Caki2 (cell line): ENCODE measurements around the gene OGA. TPM values are rescaled to one million over a fixed set of nuclear protein-coding genes. Genes with fewer than 3 reads are reported as not detected.

ENCODE experiments used
- DNase-seq: peaks from one replicate; pipeline ENCODE4 v3.0.0-alpha.2; 2015; ENCODE audit warnings: low read depth
- in situ Hi-C: cut with HindIII; loops from 2 replicates; pipeline ENCODE4 v1.10.0; 2016; ENCODE audit warnings: low sequenced_read_pairs, low pct_unique_long_range_greater_than_20kb, mixed read lengths
- total RNA-seq: library from RNA; depleted of rRNA; stranded (reverse); fragments of >200 nt; shearing (Covaris generic); gene quantifications from 2 replicates; pipeline ENCODE4 v1.2.3, GENCODE V29; 2014; ENCODE audit warnings: low replicate concordance

Gene OGA
- total RNA-seq, 1 experiment from 2014 or later, result 26.4 TPM

DNA sequence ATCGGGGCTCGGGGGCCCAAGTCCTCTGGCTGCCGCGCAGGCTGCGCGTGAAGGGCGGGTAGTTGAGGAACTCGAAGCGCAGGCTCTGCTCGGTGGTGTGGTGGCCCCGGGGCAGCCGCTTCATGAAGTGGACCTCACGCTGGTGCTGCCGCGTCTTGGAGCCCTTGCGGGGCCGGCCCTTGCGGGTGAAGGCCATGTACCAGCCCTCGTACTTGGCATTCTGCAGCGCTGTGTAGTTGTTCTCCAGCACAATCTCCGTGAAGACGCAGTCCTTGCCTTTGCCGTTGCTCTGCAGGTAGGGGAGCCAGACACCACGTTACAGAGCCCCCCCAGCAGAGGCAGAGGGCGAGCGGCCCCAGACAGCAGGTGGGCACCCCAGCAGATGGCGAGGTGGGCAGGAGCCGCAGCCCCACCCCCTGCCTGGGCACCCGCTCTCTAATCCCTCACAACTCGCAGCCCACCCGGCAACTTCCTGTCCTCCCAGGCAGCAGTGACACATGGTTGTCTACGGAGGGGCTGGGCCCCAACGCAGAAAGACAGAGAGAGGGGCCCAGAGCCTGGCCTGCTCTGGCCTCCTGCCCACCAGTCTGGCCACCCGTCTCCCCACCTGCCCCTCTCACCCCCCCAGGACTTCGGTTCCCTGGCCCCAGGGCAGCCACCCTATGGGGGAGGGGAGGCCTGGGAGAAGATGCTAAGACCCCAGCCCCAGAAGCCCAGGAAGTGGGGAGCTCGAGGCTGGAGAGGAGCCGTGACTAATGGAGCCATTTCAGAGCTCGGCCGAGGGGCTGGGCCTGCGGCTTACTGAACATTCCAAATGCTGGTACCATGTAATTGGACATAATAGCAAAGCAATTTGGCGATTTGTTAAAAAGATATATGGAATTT is 47.7 kb downstream of the OGA start:
- no peak for DNase-seq
- in situ Hi-C loops, result no loop called here

DNA sequence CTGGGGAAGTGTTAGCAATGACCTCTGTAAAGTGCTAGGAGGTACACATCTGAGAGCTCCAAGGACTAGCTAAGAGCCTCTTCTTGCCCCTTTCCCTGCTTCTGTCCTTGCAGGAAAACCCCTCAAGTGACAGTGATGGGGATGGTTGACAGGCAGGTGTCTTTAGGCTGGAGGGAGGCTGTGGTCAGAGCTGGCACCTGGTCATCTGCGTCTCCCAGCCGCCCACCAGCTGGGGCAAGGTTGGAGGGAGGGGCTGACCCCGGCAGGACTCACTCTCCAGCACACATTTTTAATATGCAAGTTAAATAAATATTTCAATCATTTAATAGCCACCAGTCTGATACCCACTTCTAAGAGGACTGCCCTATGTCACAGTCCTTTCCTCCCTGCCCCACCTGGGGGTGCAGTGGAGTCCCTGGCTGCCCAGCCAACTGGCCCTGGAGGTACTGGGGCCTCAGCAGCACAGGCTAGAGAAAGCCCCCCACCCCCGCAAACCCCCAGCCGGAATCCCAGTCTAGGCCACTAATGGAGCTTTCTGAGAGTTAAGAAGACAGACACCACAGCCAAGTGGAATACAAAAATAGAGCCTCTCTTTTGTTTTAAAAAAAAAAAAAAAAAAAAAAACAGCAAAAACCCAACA is 48.6 kb downstream of the OGA start:
- in situ Hi-C loops, result no loop called here
- no peak for DNase-seq

DNA sequence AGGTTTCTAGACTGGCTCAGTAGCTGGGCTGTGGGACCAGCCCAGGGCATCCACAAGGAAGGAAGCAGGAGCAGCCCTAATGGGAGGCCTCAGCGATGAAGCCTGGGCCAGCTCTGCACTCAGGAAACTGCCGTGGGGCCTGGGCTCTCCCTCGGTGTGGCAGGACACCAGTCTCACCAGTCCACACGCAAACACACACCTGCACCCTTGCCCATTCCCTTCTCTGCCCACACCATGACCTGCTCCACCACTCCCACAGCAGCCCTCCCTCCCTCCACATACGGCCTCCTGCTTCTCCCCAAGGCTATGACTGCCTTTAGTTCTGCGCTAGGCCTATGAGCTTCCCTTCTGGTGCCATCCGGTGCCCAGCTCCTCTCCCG is 49.5 kb downstream of the OGA start:
- in situ Hi-C loops, result no loop called here
- DNase-seq, result no peak

DNA sequence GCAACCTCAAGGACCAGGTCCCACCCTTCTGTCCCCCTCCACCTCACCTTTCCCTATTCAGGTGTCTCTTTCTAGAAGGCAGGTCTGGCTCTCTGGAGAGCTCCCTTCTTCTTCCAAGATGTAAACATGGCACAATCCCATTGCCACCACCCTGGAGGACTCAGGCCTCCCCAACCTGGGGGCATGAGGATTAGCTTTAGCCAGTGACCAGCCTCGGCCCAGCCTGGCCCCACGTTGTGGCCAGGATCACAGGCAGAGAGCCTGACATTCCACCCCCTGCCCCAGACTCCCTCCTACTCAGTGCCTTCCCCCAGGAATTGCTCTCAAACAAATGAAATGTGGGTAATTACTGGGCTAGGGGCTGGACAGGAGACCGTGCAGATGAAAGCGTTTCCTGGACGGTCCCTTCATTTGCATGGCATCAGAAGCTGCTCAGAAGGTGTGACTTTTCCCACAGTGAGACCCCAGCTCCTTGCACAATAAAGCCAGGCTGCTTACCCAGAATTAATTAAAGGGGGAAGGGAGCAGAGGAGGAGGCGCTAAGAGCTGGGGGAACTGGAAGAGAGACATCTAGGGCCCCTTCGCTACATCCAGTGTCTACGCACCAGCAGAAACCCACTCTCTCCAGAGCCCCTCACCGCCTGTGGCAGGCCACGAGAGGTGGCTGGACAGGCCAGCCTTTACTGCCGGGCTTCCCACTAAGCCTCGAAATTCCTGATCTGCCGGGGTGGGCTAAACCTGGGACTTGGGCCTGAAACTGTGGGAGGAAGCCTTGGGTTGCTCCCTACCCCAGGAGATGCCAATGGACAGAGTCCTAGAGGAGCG is 50.1 kb downstream of the OGA start:
- no peak for DNase-seq
- in situ Hi-C loops, result no loop called here

DNA sequence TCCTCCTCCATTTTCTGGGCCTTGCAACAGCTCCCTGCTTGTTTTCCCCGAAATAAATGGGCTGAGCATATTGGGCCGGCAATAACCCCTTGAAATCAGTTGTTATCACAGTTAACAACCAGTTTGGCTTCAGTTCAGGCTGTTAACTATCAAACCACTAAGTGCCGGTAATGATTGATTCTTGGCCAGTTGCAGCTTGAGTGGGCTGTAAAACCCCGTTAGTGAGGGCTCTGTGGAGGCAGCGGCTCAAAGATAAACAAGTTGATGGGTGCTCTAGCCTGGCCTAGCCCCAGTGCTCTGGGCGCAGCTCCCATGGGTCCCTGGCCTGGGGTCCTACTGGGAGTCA is 50.7 kb downstream of the OGA start:
- DNase-seq, result no peak
- in situ Hi-C loops, result no loop called here

DNA sequence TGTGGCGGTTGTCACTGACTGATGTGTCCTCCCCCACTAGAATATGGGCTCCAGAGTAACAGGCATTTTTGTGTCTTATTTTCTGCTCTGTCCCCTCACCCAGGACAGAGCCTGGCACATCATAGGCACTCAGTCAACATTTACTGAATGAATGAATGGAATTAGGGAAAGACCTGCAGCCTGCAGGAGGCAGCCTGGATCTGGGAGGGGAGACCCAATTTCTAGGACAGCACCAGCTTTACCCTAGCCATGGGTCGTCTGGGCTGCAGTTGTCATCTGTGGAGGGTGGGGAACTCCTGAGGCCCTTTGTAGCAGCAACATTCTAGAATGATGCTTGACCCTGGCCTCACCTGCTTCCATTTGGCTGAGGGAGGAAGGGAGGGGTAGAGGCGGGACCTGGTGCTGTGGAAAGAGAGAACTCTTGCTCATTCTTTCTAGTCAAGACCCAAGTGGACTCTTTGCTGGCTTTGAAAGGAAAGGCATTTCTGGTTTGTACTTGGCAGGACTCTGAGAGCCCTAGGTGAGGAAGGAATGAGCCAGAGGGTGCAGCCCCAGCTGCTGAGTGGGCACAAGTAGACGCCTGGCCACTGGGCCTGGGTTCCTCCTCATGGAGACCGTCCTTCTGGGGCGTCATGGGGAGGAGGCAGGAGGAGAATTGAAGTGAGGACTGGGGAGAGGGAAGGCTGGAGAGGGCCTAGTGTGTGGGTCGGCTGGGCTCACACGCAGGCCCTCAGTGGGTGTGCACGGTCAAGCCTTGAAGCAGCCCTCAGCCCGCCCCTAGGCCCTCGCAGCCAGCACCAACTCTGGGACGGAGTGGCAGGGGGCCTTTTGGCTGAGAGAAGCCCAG is 51.3 kb downstream of the OGA start:
- in situ Hi-C loops, result no loop called here
- no peak for DNase-seq

DNA sequence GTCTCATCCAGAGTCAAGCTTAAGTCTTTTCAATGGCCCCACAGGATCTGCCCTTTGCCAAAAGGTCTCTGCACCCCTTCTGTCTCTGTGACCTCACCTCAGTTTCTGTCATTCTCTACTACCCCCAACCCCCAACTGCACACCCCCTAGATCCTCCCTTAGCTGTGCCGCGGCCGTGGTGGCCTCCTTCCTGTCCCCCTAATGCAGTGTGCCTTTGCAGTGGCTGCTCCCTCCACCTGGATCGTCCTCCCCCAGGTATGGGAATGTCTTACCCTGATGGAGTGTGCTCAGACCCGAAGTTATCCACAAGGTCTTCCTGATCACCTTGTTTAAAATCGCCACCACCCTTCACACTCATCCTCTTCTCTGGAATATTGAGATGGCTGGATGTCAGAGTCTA is 51.9 kb downstream of the OGA start:
- DNase-seq, result no peak
- in situ Hi-C loops, result no loop called here

DNA sequence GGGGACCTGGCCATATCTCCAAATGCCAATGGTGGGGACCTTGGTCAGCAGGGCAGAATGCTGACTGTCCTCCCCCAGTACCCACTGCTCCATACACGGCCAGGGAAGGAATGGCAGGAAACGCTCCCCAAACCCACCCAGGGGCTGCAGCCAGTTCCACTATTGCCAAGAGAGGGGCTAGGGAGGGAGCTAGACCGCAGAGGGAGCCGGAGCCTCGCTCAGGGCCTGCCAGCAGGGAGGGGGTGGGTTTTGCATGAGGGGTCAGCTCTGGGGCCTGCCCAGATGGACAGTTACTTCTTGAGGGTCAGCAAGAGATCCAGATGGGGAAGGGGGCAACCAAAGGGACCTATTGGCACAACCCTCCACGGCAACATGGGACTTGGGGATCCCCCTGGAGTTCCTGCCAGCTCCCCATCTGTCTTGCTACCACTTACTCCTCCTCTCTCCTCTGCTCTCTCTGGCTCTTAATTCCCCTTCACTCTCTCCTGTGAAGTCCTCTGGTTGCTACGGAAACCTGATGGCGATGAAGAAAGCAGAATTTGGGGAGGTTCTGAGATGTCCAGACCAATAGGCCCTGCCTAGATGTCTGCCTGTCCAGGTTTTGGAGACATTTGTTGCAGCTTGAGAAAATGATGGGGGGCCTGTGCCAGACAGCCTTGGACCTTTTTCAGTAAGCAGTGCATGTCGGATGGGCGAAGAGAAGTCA is 55.0 kb downstream of the OGA start:
- in situ Hi-C loops, result no loop called here
- DNase-seq, result no peak

DNA sequence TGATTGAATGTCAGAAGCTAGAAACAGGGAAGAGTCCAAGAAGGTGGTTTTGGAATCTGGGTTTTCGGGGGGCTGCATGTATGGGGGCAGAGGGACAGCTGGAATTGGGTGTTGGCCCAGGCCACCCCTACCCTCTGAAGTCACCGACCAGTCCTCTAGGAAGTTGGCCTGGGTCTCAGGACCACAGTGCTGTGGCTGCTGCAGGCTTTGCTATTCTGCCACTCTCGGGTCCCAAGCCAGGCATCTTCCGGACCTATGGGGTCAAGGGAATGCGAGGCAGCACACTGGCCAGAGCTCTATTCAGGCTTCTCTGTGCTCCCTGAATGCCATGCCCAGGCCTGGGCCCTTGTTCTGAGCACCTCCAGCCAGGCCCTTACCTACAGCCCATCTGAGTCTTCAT is 55.5 kb downstream of the OGA start:
- in situ Hi-C loops, result no loop called here
- no peak for DNase-seq

DNA sequence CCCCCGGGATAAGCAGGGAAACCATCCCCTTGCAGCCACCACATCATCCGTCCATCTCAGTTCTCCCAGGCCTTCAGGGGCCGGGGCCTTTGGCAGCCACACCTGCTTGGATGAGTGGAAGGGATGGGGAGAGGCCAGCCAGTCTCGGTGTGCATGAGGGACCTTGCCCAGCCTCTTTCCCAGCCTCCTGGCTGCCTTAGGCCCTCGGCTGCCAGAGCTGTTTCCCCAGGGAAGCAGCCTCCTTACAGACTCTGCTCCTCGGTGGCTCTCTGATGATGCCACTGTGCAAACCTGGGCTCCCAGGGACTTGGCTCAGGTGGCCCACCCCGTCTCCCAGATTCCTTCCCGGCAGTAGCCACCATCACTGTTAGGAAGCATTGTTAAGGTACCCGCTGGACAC is 57.0 kb downstream of the OGA start:
- in situ Hi-C loops, result no loop called here
- no peak for DNase-seq

DNA sequence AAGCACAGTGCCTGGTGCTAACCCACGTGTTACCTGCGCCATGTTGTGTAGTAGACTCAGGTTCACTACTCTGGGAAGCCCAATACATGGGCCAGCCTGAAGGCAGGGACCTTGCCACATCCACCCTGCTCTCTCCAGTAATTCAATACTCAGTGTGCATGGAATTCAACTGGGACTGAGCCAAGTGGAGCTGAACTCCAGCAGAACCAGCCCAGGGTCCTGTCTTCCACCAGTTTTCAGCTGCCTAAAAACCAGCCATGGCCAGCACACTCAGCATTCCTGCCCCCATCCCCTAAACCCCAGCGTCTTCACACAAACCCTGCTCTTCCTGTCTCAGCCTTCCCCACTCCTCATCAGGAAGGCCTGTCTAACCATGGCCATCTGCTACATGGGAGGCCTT is 57.7 kb downstream of the OGA start:
- DNase-seq, result no peak
- in situ Hi-C loops, result no loop called here

DNA sequence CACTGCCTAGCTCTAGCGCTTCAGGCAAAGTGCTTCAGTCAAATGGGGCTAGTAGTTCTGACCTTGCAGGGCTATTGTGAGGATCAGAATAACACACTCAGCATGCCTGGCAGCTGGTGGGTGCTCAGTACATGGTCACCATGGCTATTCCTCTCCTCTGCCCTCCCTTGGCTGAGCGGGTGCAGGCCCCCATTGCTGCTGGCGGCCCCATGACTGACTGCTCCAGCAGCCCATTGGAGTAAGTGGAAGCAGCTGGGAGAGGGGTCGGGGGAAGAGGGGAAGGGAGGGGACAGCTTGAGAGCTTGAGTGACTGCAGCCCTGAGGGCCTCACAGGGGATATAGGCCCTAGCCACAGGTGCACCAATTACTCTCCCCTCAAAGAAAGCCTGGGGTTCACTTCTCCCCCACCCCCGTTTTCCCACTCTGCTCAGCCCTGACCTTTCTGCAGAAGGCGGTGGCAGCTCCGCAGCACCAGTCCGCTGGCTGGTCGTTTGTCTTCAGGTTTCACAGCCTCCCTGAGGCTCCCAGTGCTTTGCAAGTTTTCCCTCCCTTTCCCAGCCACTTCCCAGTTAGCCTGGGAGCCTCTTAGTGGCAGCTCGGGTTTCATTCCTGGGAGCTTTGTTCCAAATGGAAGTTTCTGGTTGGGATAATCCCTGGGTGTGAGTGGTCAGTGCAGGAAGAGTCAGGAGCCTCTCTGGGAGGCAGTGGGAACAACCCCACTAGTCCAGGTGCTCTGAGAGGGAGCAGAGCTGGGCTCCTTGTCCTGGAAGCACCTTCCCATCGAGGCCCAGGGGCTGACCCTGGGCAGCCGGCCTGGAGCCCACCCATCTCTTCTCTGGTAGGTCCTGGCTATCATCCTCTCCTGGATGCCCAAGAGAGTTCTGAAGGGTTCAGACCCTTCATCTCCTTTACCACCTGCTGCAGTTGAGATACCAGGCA is 58.7 kb downstream of the OGA start:
- no peak for DNase-seq
- in situ Hi-C loops, result no loop called here

DNA sequence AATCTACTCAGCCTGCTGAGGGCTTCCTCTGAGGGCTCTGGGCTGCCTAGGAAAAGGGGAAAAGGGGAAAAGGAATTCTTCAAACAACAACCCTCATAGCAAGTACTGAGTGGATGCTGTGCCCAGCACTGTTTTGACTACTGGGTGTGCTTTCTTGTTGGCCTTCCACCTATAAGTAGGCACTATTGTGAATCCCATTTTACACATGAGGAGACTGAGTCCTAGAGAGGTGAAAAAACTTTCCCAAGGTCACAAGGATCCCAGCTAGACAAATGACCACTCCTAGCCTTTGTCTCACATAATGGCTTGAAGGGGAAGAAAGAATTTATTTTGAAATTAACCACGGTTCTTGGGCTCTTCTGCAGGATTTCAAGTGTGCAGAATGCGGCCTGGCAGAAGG is 59.4 kb downstream of the OGA start:
- in situ Hi-C loops, result no loop called here
- no peak for DNase-seq

DNA sequence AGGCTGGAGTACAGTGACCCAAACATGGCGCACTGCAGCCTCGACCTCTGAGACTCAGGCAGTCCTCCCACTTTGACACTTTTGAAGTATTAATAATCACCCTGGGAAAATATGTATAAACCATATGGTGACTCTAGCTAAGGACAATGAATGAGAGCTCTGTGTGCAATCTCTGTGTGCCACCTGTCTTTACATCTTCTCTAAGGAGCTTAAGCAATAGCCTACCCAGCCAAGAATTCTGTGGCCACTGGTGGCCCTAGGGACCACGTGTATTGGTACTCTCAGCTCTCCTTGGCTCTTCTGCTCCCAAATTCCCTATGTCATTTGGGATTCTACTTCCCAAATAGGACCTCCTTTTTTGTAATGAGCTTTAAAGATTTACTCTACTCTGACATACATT is 66.0 kb downstream of the OGA start:
- DNase-seq, result no peak

DNA sequence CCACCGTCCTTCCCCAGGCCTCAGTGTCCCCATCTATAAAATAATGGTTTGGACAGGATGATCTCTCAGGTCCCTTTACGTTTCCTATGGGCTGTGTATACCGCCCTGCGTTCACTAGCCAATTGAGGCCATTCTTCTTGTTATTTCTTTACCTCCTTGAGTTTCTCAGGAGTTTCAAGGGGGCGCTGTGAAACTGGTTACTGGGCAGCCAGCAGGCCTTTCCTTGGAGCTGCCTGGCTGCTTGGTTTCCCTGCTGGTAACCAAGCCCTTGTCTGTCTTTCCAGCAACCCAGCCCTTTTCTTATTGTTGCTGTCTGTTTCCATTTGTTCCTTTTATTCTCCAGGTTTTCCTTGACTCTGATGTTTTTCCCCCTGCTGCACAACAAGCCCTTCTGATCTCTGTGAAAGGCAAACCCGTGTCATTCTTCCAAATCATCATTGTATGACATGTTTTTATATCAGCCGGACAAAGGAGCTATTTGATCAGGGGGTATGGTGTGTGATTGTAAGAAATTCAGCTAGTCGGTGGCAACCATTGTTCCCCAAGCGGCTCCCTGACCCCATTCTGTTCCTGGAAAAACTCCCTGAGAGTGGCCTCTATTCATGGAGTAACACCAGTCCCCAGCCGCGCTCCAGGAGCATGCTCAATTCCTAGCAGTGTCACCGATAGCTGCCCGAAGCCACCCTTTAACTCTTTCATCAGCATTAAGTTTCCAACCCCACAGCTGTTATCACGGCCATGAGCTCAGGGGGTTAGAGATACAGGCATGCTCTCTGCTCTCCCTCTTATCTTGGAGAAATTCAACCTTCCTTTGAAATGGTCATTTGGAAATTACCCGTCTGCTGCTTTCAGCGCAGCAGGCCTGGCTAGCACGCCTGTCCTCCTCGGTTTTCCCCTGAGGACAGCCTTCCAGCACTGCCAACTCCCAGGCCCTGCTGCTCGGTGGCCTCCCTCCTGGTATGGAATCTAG is 68.9 kb downstream of the OGA start:
- in situ Hi-C loops, result no loop called here

More for the DNA sequence above, 66.0 kb downstream of the OGA start:
- in situ Hi-C loops, result no loop called here

DNA sequence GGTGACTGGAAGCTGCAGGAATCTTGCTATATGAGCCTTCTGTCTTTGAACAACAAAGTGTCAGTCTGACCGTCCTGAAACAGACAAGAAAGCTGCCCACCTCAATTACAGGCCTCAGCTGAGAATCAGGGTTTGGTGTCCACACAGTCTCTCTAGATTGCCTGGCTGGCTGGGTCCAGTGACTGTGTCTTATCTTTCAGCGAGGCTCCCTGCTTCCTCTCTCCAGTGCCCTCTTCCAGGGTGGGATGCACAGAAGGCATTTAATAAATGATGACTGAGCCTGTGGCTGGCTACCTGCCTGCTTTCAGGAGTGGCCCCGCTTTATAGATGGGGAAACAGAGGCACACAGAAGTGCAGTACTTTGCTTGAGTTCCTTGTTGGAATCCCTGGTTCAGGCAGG is 69.7 kb downstream of the OGA start:
- no peak for DNase-seq
- in situ Hi-C loops, result no loop called here

More for the DNA sequence above, 68.9 kb downstream of the OGA start:
- DNase-seq, result no peak
